B cell (primary cell): ENCODE data around the gene ZC2HC1B. TPM values are rescaled to one million over a fixed set of nuclear protein-coding genes. Genes with fewer than 3 reads are reported as not detected.

Experiments used
- ATAC-seq: fragments of 200-7000 bp; cut with Tn5 transposase; one replicate; pipeline ENCODE4 v1.10.0; 2021; ENCODE audit warnings: low read depth, mild to moderate bottlenecking, moderate number of reproducible peaks, moderate library complexity
- CTCF ChIA-PET: fragments of 350-600 bp; sonication (Branson Sonifier 250); formaldehyde crosslinking; loops from one replicate; lab custom pipeline; 2021; ENCODE audit warnings: antibody characterized with exemption, inconsistent platforms; lab: Charles Lee
- POLR2A ChIA-PET: fragments of 350-600 bp; sonication (Branson Sonifier 250); formaldehyde crosslinking; loops from one replicate; lab custom pipeline; 2021; ENCODE audit warnings: antibody characterized with exemption; lab: Charles Lee
- DNase-seq: peaks from one replicate; pipeline ENCODE4 v3.0.0; 2013
- H2AFZ ChIP-seq: 2 replicates; pipeline ENCODE4 v1.6.1; 2012; ENCODE audit warnings: mild to moderate bottlenecking, low read depth, low read length; ENCODE audit not compliant: insufficient read depth, poor library complexity, severe bottlenecking
- H3K27ac ChIP-seq, 2 donors: 1 replicate in 1 of 2; 2 replicates in 1 of 2; pipeline ENCODE4 v1.5.1; 2012 to 2013; ENCODE audit warnings: low read length in 2 of 2, mild to moderate bottlenecking in 2 of 2, moderate library complexity in 1 of 2
- H3K27me3 ChIP-seq, 4 experiments: fragments of 200-600 bp in 1 of 4; sonication (generic) in 1 of 4; replicated peaks in 1 of 4; 1 replicate in 2 of 4; 2 replicates in 2 of 4; pipeline versions ENCODE4 v1.6.1 to v1.7.0; 2013 to 2016; ENCODE audit warnings: low read length in 3 of 4, mild to moderate bottlenecking in 2 of 4, mixed read lengths in 1 of 4, moderate library complexity in 1 of 4; ENCODE audit not compliant: insufficient read depth in 4 of 4, control insufficient read depth in 3 of 4; ENCODE audit errors: control extremely low read depth in 1 of 4
- H3K36me3 ChIP-seq, 2 experiments: replicated peaks in 1 of 2; 1 replicate in 1 of 2; 2 replicates in 1 of 2; pipeline versions ENCODE4 v1.6.1 to v1.7.1; 2013; ENCODE audit warnings: low read length in 1 of 2; ENCODE audit not compliant: insufficient read depth in 2 of 2, control insufficient read depth in 1 of 2; ENCODE audit errors: control extremely low read depth in 1 of 2, extremely low read depth in 1 of 2
- H3K4me1 ChIP-seq, 2 donors: fragments of 200-600 bp in 1 of 2; sonication (generic) in 1 of 2; 1 replicate in 1 of 2; 2 replicates in 1 of 2; pipeline versions ENCODE4 v1.5.1 to v1.6.1; 2013 to 2017; ENCODE audit warnings: low read length in 2 of 2; ENCODE audit not compliant: control insufficient read depth in 2 of 2, insufficient read depth in 2 of 2
- H3K4me2 ChIP-seq: replicated peaks from 2 replicates; pipeline ENCODE3; 2012; ENCODE audit warnings: mild to moderate bottlenecking, low read depth, low read length; ENCODE audit not compliant: poor library complexity, severe bottlenecking
- H3K4me3 ChIP-seq, 5 experiments: fragments of 200-600 bp in 1 of 5; sonication (generic) in 1 of 5; 1 replicate in 3 of 5; 2 replicates in 2 of 5; pipeline versions ENCODE4 v1.5.1 to v1.7.0; 2011 to 2016; ENCODE audit warnings: low read length in 4 of 5, mild to moderate bottlenecking in 4 of 5, low read depth in 2 of 5, control low read depth in 1 of 5, moderate library complexity in 1 of 5; ENCODE audit not compliant: insufficient read depth in 1 of 5; ENCODE audit errors: control extremely low read depth in 1 of 5, extremely low read depth in 1 of 5
- H3K79me2 ChIP-seq: fragments of 200-600 bp; sonication (generic); one replicate; pipeline ENCODE4 v1.6.0; 2016; ENCODE audit warnings: low read length; ENCODE audit not compliant: control insufficient read depth, insufficient read depth
- H3K9ac ChIP-seq: fragments of 200-600 bp; sonication (generic); 2 replicates; pipeline ENCODE4 v1.6.1; 2017; ENCODE audit warnings: mild to moderate bottlenecking, low read length, moderate library complexity
- H3K9me3 ChIP-seq, 3 donors: one replicate each; pipeline versions ENCODE4 v1.6.1 to v1.7.1; 2013; ENCODE audit warnings: low read length in 2 of 3; ENCODE audit not compliant: control insufficient read depth in 2 of 3, insufficient read depth in 1 of 3; ENCODE audit errors: control extremely low read depth in 1 of 3
- H4K20me1 ChIP-seq: 2 replicates; pipeline ENCODE4 v1.6.0; 2012; ENCODE audit warnings: mild to moderate bottlenecking, low read length; ENCODE audit not compliant: insufficient read depth, control insufficient read depth, poor library complexity, severe bottlenecking
- H3K27ac Mint-ChIP-seq: one replicate; pipeline ENCODE4 v1.8.0; 2021; ENCODE audit warnings: mixed read lengths
- H3K27me3 Mint-ChIP-seq: one replicate; pipeline ENCODE4 v1.8.0; 2021; ENCODE audit warnings: mixed read lengths
- H3K4me1 Mint-ChIP-seq: one replicate; pipeline ENCODE4 v1.8.0; 2021; ENCODE audit warnings: mixed read lengths
- H3K4me3 Mint-ChIP-seq: one replicate; pipeline ENCODE4 v1.8.0; 2021; ENCODE audit warnings: mixed read lengths
- H3K9me3 Mint-ChIP-seq: one replicate; pipeline ENCODE4 v1.8.0; 2022; ENCODE audit warnings: mixed read lengths; ENCODE audit not compliant: insufficient read depth
- EZH2 ChIP-seq: IDR thresholded peaks from 2 replicates; pipeline ENCODE4 v1.6.1; 2012; ENCODE audit warnings: borderline replicate concordance, low read depth, mild to moderate bottlenecking, moderate library complexity, low read length; ENCODE audit not compliant: insufficient read depth, poor library complexity, severe bottlenecking
- WGBS: methylation state at CpG from one replicate; pipeline ENCODE4 v1.1.5; 2013; ENCODE audit warnings: missing lambda C conversion rate; ENCODE audit not compliant: insufficient coverage; 5-methylcytosine and 5-hydroxymethylcytosine counted together
- intact Hi-C: fragments of 100-400 bp; cut with micrococcal nuclease; formaldehyde crosslinking; loops from one replicate; pipeline ENCODE4 v1.10.0; 2022
- polyA plus RNA-seq: library from polyadenylated mRNA; depleted of rRNA; stranded (reverse); fragments of >200 nt; gene quantifications from 2 replicates; pipeline ENCODE4 v1.2.3, GENCODE V29; 2012
- total RNA-seq, 2 donors: library from RNA; stranded (reverse); fragments of 120-200 nt in 1 of 2; gene quantifications; 1 replicate in 1 of 2; 2 replicates in 1 of 2; pipeline versions ENCODE4 v1.2.3 to v1.2.4, GENCODE V29; 2013 to 2022
- TF ChIP-seq, protein P1 (sequence below): fragments of 200-600 bp; IDR thresholded peaks from one replicate; pipeline ENCODE4 v1.8.0; 2022; ENCODE audit warnings: antibody characterized with exemption, mild to moderate bottlenecking

Gene ZC2HC1B
- total and polyA plus RNA-seq, 2 donors (not counting 1 experiment from before 2014, with no cell fraction given), result 0.51 to 0.84 TPM

DNA sequence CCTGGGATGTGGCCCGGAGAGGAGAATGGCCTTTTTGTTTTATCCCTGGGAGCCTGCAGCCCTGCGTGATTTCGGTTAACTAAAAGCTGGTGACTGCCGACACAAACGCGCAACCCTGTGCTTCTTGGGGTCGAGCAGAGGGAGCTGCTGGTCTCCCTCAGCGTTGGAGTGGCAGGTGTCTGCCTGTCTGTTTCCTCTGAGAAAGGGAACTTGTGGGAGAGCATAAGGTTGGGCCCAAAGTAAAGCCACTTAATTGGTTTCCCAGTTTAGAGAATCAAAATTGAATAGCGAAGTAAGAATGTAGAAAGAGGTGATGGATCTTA lies 20.6 kb upstream of the ZC2HC1B start:
- H3K9me3 ChIP-seq, result no peaks in the 10 kb centered on the region
- H3K4me2 ChIP-seq, result peak overlapping the region; percentile 88
- H3K4me3 Mint-ChIP-seq, result peak overlapping the region; percentile 93
- CTCF ChIA-PET, result interaction anchor here (0.7 to 1.8 kb wide), 5 partner anchors 17 to 1369 kb away, joined by 3 to 9 read pairs (median 3); no protein-coding TSS in a partner anchor
- DNase-seq, result no peak
- ATAC-seq, result no peak
- TF ChIP-seq EZH2, result no peak
- TF ChIP-seq, protein P1, sequence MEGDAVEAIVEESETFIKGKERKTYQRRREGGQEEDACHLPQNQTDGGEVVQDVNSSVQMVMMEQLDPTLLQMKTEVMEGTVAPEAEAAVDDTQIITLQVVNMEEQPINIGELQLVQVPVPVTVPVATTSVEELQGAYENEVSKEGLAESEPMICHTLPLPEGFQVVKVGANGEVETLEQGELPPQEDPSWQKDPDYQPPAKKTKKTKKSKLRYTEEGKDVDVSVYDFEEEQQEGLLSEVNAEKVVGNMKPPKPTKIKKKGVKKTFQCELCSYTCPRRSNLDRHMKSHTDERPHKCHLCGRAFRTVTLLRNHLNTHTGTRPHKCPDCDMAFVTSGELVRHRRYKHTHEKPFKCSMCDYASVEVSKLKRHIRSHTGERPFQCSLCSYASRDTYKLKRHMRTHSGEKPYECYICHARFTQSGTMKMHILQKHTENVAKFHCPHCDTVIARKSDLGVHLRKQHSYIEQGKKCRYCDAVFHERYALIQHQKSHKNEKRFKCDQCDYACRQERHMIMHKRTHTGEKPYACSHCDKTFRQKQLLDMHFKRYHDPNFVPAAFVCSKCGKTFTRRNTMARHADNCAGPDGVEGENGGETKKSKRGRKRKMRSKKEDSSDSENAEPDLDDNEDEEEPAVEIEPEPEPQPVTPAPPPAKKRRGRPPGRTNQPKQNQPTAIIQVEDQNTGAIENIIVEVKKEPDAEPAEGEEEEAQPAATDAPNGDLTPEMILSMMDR, result no peak
- no peaks in the 10 kb centered on the region for H3K9me3 Mint-ChIP-seq
- H3K4me1 ChIP-seq, result peaks cover 11 to 17% of the 10 kb centered on the region in 2 donors
- H3K79me2 ChIP-seq, result peaks cover 49% of the 10 kb centered on the region
- peak overlapping the region; percentile 100 for H3K9ac ChIP-seq
- H4K20me1 ChIP-seq, result no peaks in the 10 kb centered on the region
- peaks cover 17% of the 10 kb centered on the region for H3K4me1 Mint-ChIP-seq
- H3K27ac Mint-ChIP-seq, result peak overlapping the region; percentile 95
- H3K27me3 ChIP-seq, result no peaks in the 10 kb centered on the region
- intact Hi-C loops, result loop anchor here (1.0 to 5.0 kb wide), 10 partner anchors 99 to 1697 kb away; partner anchors contain the start of genes ADAT2, NMBR, PEX3 and SF3B5
- H3K27me3 Mint-ChIP-seq, result peaks cover 9% of the 10 kb centered on the region
- POLR2A ChIA-PET, result interaction anchor here (1.0 to 2.0 kb wide), 2 partner anchors 252 to 394 kb away, joined by 4 to 10 read pairs; partner anchors contain the start of genes ADAT2, PEX3 and SF3B5
- H3K4me3 ChIP-seq, result peak overlapping the region; percentile 72 to 94 (median 90)
- peak overlapping the region; percentile 86 to 93 for H3K27ac ChIP-seq
- H2AFZ ChIP-seq, result peak overlapping the region; percentile 95
- H3K36me3 ChIP-seq, result peaks cover 3 to 40% of the 10 kb centered on the region in 2 experiments
- under 1% methylated on average over 9 of the region's 9 CpGs for WGBS

DNA sequence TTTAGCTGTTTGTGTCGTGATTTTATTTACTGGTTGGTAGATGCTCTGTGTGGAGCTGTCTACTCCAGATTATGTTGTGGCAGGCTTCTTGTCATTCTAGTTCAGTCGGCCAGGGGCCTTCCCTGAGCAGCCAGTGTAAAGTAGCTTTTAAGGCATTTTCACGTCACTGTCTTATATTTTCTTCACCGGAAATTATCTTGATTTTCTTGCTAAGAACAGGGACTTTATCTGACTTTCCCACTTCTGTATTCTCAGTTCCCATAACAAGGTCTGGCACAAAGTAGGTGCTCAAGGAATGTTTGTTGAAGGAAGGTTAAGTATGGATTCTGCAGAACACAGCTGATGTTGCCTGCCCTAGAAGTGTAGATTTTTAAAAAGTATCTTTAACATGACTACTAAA lies 20.3 kb upstream of the ZC2HC1B start:
- no peak for DNase-seq
- H4K20me1 ChIP-seq, result no peaks in the 10 kb centered on the region
- H3K9me3 ChIP-seq, result no peaks in the 10 kb centered on the region
- CTCF ChIA-PET, result interaction anchor here (1.2 to 1.8 kb wide), 3 partner anchors 17 to 268 kb away, joined by 3 to 9 read pairs (median 4); no protein-coding TSS in a partner anchor
- H3K9me3 Mint-ChIP-seq, result no peaks in the 10 kb centered on the region
- ATAC-seq, result no peak
- TF ChIP-seq EZH2, result no peak
- TF ChIP-seq, protein P1, result no peak
- peaks cover 11 to 17% of the 10 kb centered on the region in 2 donors for H3K4me1 ChIP-seq
- peak overlapping the region; percentile 88 for H3K4me2 ChIP-seq
- peak overlapping the region; percentile 86 to 93 for H3K27ac ChIP-seq
- POLR2A ChIA-PET, result interaction anchor here (2.0 kb wide), 1 partner anchor 394 kb away, joined by 10 read pairs; the partner anchor contains the start of genes ADAT2 and PEX3
- H3K9ac ChIP-seq, result peak overlapping the region; percentile 100
- peaks cover 5% of the 10 kb centered on the region for H3K27me3 Mint-ChIP-seq
- H3K79me2 ChIP-seq, result peaks cover 51% of the 10 kb centered on the region
- peak overlapping the region; percentile 95 for H3K27ac Mint-ChIP-seq
- H3K36me3 ChIP-seq, result peaks cover 5 to 44% of the 10 kb centered on the region in 2 experiments
- no peaks in the 10 kb centered on the region for H3K27me3 ChIP-seq
- WGBS, result 0% methylated on average over 3 of the region's 4 CpGs
- H3K4me3 ChIP-seq, result peak overlapping the region; percentile 72 to 94 (median 90)
- intact Hi-C loops, result loop anchor here (5.0 kb wide), 3 partner anchors 98 to 373 kb away; no protein-coding TSS in a partner anchor
- peaks cover 17% of the 10 kb centered on the region for H3K4me1 Mint-ChIP-seq
- peak overlapping the region; percentile 93 for H3K4me3 Mint-ChIP-seq
- H2AFZ ChIP-seq, result peak overlapping the region; percentile 95
